SU-DHL-6 (cell line): ENCODE measurements around the gene GHR.

Experiments used
- H2AFZ ChIP-seq: fragments of 200-600 bp; sonication (generic); 2 replicates; pipeline ENCODE4 v1.6.1; 2014; ENCODE audit warnings: low read depth, mild to moderate bottlenecking, moderate library complexity, mixed read lengths, antibody characterized with exemption, low read length; ENCODE audit not compliant: severe bottlenecking
- H3F3A ChIP-seq: fragments of 200-600 bp; shearing (Covaris generic); 2 replicates; pipeline ENCODE4 v1.6.0; 2016; ENCODE audit warnings: antibody characterized with exemption, mild to moderate bottlenecking; ENCODE audit not compliant: insufficient read depth
- H3K27ac ChIP-seq: fragments of 200-600 bp; sonication (generic); 2 replicates; pipeline ENCODE4 v1.5.1; 2016; ENCODE audit warnings: low read depth, mild to moderate bottlenecking, low read length, moderate library complexity, mixed read lengths
- H3K27me3 ChIP-seq: fragments of 200-600 bp; sonication (generic), shearing (Covaris generic); 2 replicates; pipeline ENCODE4 v1.6.0; 2014; ENCODE audit warnings: mild to moderate bottlenecking, low read length
- H3K36me3 ChIP-seq: fragments of 200-600 bp; sonication (generic); 2 replicates; pipeline ENCODE4 v1.6.1; 2014; ENCODE audit warnings: mild to moderate bottlenecking, low read length, mixed read lengths
- H3K4me2 ChIP-seq: fragments of 300-600, 200-600 bp; shearing (Covaris generic), sonication (generic); 2 replicates; pipeline ENCODE4 v1.6.0; 2014; ENCODE audit warnings: low read length, low read depth, mild to moderate bottlenecking; ENCODE audit not compliant: poor library complexity, severe bottlenecking
- H3K4me3 ChIP-seq: fragments of 200-600 bp; sonication (generic); 2 replicates; pipeline ENCODE4 v1.5.1; 2014; ENCODE audit warnings: antibody characterized with exemption, low read length, mild to moderate bottlenecking, mixed read lengths; ENCODE audit not compliant: insufficient read depth, poor library complexity, severe bottlenecking
- H3K79me2 ChIP-seq: fragments of 200-600 bp; sonication (generic); 2 replicates; pipeline ENCODE4 v1.6.1; 2014; ENCODE audit warnings: mild to moderate bottlenecking, low read length, moderate library complexity; ENCODE audit not compliant: insufficient read depth
- H3K9ac ChIP-seq: fragments of 200-600 bp; sonication (generic); 2 replicates; pipeline ENCODE4 v1.7.0; 2014; ENCODE audit warnings: mild to moderate bottlenecking, low read length
- H3K9me2 ChIP-seq: fragments of 200-600 bp; sonication (generic); replicated peaks from 2 replicates; pipeline ENCODE4 v1.6.1; 2014; ENCODE audit warnings: low read length; ENCODE audit not compliant: insufficient read depth
- H3K9me3 ChIP-seq: fragments of 200-600 bp; sonication (generic); 2 replicates; pipeline ENCODE4 v1.6.1; 2014; ENCODE audit warnings: low read length, mixed read lengths; ENCODE audit not compliant: insufficient read depth
- H4K20me1 ChIP-seq: fragments of 200-600 bp; sonication (generic); 2 replicates; pipeline ENCODE4 v1.6.1; 2014; ENCODE audit warnings: low read depth, mild to moderate bottlenecking, antibody characterized with exemption, low read length, moderate library complexity, mixed read lengths
- CTCF ChIP-seq: fragments of 200-600 bp; sonication (generic); IDR thresholded peaks from one replicate; pipeline ENCODE4 v1.5.1; 2017; ENCODE audit warnings: antibody characterized with exemption, mild to moderate bottlenecking, low read length, moderate library complexity; ENCODE audit not compliant: insufficient read depth, poor library complexity, severe bottlenecking
- EZH2phosphoT487 ChIP-seq: fragments of 200-600 bp; sonication (generic), shearing (Covaris generic); conservative IDR thresholded peaks from 2 replicates; pipeline ENCODE4 v1.6.1; 2018; ENCODE audit warnings: mild to moderate bottlenecking, antibody characterized with exemption, low read length, moderate library complexity, mixed read lengths

GHR gene

GRCh38 chr5:42691413-42691937 is 268.2 kb downstream of the GHR start:
- H3K9ac ChIP-seq: no peak overlapping the region
- H3K9me2 ChIP-seq: no peaks in the 10 kb centered on the region
- H3K79me2 ChIP-seq: no peaks in the 10 kb centered on the region
- H3K9me3 ChIP-seq: no peaks in the 10 kb centered on the region
- no peak for TF ChIP-seq CTCF
- TF ChIP-seq EZH2phosphoT487: no peak
- no peaks in the 10 kb centered on the region for H3K36me3 ChIP-seq
- no peak overlapping the region for H3K4me2 ChIP-seq
- H4K20me1 ChIP-seq: no peaks in the 10 kb centered on the region
- H3K27ac ChIP-seq: no peak overlapping the region
- H3F3A ChIP-seq: no peaks in the 10 kb centered on the region
- no peak overlapping the region for H3K4me3 ChIP-seq
- no peaks in the 10 kb centered on the region for H3K27me3 ChIP-seq
- no peak overlapping the region for H2AFZ ChIP-seq

- no peak overlapping the region for H2AFZ ChIP-seq
- no peaks in the 10 kb centered on the region for H3K36me3 ChIP-seq
- no peaks in the 10 kb centered on the region for H3K79me2 ChIP-seq
- no peaks in the 10 kb centered on the region for H3F3A ChIP-seq
- no peak overlapping the region for H3K9ac ChIP-seq
- TF ChIP-seq EZH2phosphoT487 (no peak), CTCF (no peak)
- H3K4me2 ChIP-seq: no peak overlapping the region
- no peaks in the 10 kb centered on the region for H3K27me3 ChIP-seq
- H3K27ac ChIP-seq: no peak overlapping the region
- H3K4me3 ChIP-seq: no peak overlapping the region
- H4K20me1 ChIP-seq: no peaks in the 10 kb centered on the region
- H3K9me3 ChIP-seq: no peaks in the 10 kb centered on the region
- no peaks in the 10 kb centered on the region for H3K9me2 ChIP-seq
Observed at GRCh38 chr5:42701351-42702059, 278.3 kb downstream of the GHR start.

GRCh38 chr5:42703238-42703637 is 280.0 kb downstream of the GHR start:
- TF ChIP-seq CTCF (no peak), EZH2phosphoT487 (no peak)
- Histone ChIP-seq H3K27ac (no peak overlapping the region), H3K36me3 (no peaks in the 10 kb centered on the region), H3K27me3 (no peaks in the 10 kb centered on the region), H3F3A (no peaks in the 10 kb centered on the region), H2AFZ (no peak overlapping the region), H4K20me1 (no peaks in the 10 kb centered on the region), H3K4me2 (no peak overlapping the region), H3K9ac (no peak overlapping the region), H3K9me2 (no peaks in the 10 kb centered on the region), H3K9me3 (no peaks in the 10 kb centered on the region), H3K79me2 (no peaks in the 10 kb centered on the region), H3K4me3 (no peak overlapping the region)
